ENCODE results near the gene ELN. TPM values are rescaled to one million over a fixed set of nuclear protein-coding genes. Genes with fewer than 3 reads are reported as not detected.

Gene ELN
- total RNA-seq = 17.1 and 20.8 TPM in 2 replicates

DNA sequence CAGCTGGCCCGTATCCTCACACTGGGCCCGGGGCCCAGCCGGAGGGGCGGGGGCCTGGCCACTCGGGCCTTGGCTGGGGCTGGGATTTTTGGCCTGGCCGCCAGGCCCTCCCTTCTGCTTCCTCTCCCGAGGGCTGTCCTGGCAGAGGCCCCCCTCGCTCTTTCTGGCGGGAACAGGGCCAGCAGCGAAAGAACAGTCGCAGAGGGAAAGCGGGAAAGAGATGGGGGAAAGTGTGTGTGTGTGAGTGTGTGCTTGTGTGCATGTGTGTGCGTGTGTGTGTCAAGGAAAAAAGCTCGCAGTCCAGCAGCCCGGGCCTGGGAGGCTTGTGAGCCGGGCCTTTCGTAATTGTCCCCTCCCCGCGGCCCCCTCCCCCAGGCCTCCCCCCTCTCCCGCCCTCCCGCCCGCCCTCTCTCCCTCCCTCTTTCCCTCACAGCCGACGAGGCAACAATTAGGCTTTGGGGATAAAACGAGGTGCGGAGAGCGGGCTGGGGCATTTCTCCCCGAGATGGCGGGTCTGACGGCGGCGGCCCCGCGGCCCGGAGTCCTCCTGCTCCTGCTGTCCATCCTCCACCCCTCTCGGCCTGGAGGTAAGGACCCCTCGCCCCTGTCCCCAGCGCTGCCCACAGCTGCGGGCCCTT, at the start of gene ELN:
Gene ELN, plus strand, starts transcription at position 491 of the 638 bp plus-strand sequence. Its CDS starts 15 bp downstream, at position 506.

DNA sequence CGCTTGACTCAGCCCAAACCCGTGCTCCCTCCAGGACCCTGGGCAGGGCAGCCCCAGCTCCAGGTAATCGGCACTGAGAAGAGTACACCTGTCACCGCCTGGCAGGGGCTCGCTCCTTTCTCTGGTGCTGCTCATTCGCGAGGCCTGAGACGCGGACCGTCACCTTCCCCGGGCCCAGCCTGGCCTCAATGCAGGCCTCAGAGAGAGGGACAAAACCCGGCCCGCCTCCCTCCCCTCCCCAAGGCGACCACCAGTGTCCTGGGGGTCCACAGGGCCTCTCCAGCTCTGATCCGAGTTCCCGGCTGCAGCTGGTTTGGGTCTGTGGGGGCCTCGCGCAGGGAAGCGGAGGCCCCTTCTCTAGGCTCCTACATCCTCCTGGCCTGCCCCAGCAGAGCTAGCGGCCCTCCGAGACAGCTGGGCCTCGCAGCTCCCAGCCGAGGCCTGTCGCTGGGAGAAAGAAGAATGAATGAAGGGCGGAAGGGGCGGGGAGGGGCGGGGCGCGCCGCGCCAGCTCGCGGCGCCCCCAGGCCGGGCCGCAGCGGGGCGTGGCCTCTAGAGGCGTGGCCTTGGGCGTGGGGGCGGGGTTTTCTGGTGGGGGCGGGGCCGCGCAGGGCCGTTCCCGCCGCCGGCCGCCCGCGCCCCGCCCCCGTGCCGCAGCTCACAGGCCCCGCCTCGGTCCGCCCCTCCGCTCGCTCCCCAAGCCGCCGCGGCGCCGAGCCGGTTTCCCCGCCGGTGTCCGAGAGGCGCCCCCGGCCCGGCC, 55.3 kb downstream of the ELN start, which contains the start of gene LIMK1:
Gene LIMK1, plus strand, starts transcription at position 688 of the 760 bp plus-strand sequence. CDS start 187 bp downstream, outside the sequence.

Other genes with a start within 250 kb of the ELN start
- not detected in 2 replicates for gene CLDN4, start 197.2 kb upstream of the ELN start, total RNA-seq
- gene METTL27, start 185.7 kb upstream of the ELN start, total RNA-seq = 2.0 and 3.0 TPM in 2 replicates
- gene TMEM270, start 167.0 kb upstream of the ELN start, total RNA-seq = not detected in 2 replicates
- gene LIMK1, start 55.6 kb downstream of the ELN start, total RNA-seq = 19.5 and 21.5 TPM in 2 replicates
- 201 and 206 TPM in 2 replicates for gene EIF4H, start 146.2 kb downstream of the ELN start, total RNA-seq
- gene LAT2, start 181.8 kb downstream of the ELN start, total RNA-seq = 2.2 TPM in 1 of 2 replicates, not detected in the other
- gene RFC2, start 226.2 kb downstream of the ELN start, total RNA-seq = 9.6 and 11.8 TPM in 2 replicates